HG03469 (cell line): Measurements from ENCODE around the gene THAP3.
"Not testable (repeated sequence)": the region's sequence is repeated elsewhere in the genome, so short reads cannot be mapped to it uniquely, and the experiment has no call there.

Source experiments
- ATAC-seq: cut with Tn5 transposase; IDR thresholded peaks from one replicate; pipeline ENCODE4 v1.9.1; 2021; ENCODE audit warnings: mild to moderate bottlenecking, moderate library complexity, moderate number of reproducible peaks; ENCODE audit not compliant: unreplicated experiment

THAP3 gene

DNA sequence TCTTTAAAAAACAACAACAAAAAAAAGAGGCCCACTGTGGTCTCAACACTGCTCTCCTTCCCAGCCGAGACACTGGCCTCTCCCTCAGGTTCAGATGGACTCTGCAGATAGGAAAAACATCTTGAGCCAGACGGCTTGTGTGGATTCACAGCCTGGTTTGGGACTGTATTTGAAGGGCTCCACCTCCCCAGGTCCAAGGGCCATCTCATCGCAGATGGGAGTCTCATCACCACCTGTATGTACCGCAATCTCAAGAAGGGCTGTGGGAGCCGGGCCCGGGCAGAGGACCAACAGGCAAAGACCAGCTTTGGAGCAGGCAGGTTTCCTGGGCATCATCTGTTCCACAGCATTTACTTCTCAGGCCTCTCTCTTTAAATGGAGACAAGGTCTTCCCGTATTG lies 34.6 kb upstream of the THAP3 start:
- no peak for ATAC-seq

DNA sequence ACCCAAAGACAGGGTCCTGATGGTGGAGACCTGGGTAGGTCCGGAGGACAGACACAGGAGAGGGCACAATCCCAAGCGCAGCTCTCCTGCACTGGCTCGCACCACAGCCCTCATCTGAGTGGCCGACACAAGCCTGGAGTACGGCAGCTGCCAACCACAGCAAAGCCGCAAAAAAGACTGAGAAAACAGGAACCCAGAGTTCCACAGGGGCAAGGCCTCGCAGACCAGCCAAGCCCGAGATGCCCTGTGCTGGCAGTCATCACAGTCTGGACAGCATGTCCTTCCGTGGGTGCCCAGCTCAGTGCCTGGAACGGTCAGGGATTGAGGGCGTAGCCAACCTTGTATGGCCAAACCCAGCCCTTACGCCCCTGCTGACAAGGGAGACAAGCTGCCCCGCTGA lies 33.4 kb upstream of the THAP3 start:
- no peak for ATAC-seq

DNA sequence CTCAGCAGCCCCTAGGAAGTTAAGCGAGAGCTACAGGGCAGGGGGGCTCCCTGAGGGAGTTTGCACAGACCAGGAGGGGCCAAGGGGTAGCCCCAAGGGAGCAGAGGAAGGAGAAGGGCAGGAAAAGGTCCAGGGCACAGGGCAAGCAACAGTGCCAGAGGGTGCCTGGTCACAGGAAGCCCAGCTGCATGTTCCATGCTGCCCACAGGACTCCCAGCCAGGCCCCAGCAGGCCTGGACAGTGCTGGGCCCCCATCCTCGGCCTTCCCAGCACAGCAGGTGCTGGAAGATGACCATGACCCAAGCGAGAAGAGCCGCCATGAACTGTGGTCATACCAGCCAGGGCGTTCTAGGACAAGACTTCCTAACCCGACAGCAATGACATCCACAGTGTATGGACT lies 33.0 kb upstream of the THAP3 start:
- no peak for ATAC-seq

DNA sequence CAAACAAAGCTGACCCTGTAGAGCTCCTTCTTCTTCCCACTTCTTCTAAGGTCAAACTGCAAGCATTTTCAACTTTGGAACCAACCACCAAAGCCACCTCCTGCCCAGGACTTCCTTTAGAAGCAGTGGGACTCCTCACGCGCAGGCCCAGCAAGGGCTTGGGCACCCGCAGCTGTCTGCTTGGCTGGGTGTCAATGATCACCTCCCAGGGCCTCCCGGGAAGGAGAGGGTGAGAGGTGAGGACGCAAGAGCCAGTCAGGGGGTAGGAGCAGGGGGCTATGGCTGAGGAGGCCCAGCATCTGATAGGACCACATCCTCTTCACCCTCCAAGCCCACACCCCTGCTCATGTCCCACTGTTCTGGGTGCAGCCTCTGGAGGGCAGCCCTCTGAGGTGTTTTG lies 32.2 kb upstream of the THAP3 start:
- no peak for ATAC-seq

DNA sequence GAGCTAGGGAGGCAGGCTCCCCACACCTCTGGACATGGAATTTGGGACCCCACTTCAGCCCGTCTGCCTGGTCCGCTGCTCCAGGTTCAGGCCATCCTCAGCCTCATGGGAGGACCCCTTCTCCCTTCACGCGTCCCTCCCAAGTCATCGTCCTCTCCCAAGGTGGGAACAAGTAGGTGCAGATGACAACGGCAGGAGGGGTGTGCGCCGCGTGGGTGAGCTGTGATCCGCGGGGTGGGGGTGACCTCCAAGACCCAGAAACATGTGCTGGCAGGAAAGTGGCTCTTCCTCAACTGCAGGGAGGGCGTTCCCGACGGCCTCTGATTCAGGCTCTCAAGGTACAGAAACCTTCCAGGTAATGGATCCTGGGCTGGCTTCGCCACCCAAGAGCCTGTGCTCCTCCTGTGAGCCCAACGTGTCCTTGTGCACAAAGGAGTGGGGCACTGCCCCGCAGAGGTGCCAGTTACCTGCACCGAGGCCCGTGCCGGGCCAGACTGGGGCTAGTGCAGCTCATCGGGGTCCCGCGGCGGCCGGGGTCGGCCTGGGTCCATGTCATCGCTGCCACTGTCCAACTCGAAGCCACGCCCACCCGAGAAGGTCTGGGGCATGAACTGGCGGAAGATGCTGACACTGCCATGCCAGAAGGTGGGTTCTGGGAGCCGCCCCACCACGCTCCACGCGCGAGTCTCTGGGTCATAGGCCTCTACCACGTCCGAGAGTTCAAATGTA lies 31.6 kb upstream of the THAP3 start:
- ATAC-seq = no peak

DNA sequence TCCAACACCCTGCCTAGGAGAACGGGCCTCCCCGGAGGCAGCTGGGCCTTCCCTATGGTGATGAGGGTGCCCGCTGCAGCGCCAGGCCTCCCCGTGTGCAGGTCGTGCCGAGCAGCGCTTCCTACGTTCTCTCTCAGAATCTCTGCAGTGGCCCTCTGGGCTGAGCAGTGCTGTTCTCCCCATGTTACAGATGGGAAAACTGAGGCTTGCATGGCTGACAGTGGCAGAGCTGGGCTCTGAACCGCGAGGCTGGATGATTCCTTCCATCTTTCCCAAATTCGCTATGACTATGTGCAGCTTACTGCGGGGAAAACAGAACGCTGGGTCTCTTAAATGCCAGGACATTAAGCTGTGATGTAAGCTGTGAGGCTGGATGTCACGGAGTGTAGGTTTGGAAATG lies 30.9 kb upstream of the THAP3 start:
- ATAC-seq = no peak

DNA sequence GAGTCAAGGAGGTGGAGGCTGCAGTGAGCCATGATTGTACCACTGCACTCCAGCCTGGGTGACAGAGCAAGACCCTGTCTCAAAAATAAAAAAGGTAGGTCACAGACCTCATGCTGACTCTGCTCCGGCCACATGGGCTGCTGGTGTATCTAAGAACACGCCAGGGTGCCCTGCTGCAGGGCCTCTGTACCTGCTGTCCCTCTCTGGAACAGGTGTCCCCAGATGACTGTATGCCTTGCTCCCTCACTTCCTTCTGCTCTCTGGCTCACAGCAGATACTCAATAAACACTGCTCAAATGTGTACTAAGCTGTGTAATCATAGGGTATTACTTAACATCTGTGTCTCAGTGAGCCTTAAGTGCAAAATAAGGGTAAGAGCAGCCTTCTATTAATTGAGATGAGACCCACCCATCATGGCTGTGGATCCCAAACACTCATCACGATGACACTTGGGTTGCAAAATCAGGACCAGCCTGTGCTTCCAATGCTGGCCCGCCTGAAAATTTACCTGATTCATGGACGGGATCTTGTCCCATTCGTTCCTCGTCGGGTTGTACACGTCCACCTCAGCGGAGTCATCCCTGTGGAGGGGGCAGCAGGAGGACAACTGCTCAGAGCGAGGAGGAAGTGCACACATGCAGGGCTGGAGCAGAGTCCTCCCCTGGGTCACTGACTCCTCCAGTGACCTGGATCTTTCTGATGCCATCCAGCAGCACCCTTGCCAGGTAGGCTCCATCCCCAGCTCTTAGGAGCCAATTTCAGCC lies 29.5 kb upstream of the THAP3 start:
- ATAC-seq = no peak

DNA sequence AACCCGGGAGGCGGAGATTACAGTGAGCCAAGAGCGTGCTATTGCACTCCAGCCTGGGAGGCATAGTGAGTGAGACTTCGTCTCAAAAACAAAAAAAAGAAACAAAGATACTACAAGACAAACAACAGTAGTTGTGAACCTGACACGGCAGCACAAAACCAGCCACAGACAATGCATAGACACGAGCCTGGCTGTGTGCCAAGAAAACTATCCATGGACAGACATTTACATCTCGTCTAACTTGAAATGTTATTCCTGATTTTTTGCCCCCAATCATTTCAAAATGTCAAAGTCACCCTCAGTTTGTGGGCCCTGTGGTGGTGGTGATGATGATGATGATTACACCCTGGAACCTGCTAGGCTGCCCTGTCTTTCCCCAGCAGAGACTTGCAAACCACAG lies 28.3 kb upstream of the THAP3 start:
- ATAC-seq = no peak

DNA sequence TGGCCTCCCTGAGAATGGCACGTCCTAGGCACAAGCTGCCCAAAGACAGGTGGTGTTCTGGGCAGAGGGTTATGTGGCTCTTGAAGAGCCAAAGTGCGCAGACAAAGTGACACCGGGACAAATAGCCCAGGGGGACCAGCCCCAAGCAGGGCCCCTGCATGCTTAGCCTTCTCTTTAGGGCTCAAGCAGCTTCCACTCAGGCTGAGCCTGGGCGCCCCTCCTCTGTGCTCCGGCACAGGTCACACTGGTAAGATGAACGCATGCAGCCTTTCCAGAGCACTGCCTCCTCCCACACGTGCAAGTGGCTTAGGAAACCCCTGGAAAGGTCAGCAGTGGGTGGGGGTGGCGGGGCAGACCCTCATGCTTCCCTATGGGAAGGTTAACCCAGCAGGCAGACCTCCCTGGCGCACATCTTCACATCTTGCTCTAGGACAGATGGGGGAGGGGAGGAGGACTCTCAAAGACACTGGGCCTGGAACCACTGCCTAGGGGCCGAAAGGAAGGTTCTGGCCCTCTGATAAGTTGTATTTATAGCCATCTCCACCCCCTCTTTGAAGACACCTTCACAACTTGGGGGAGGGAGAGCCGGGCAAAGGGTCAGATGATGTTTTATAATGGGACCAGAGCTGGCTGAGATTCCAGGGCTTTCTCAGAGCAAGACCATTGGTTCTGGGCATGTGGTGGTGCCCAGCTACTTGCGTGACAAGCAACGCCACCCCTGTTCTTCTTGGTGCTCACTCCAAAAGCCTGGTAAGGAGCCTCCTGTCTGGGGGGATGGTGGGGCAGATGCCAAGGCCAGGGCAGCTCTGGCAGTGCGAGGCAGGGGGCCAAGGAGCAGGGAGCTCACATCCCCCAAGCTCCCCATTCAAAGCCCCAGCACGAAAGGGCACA lies 27.5 kb upstream of the THAP3 start:
- no peak for ATAC-seq

DNA sequence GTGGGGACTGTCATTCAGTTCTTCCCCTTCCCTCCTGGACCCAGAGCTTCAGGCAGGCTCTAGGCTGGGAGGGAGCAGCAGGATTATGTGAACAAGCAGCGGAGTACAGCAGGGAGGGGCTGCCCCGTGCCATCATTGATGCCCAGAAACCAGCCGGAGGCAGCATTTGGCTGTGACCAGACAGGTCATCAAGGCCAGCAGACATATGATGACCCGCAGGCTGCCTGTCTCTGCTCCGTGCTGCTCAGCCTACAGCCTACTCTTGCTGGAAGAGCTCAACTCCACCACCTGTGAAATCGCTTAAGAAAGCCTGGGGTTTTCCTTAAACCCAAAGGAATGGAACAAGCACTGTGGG lies 26.9 kb upstream of the THAP3 start:
- no peak for ATAC-seq

DNA sequence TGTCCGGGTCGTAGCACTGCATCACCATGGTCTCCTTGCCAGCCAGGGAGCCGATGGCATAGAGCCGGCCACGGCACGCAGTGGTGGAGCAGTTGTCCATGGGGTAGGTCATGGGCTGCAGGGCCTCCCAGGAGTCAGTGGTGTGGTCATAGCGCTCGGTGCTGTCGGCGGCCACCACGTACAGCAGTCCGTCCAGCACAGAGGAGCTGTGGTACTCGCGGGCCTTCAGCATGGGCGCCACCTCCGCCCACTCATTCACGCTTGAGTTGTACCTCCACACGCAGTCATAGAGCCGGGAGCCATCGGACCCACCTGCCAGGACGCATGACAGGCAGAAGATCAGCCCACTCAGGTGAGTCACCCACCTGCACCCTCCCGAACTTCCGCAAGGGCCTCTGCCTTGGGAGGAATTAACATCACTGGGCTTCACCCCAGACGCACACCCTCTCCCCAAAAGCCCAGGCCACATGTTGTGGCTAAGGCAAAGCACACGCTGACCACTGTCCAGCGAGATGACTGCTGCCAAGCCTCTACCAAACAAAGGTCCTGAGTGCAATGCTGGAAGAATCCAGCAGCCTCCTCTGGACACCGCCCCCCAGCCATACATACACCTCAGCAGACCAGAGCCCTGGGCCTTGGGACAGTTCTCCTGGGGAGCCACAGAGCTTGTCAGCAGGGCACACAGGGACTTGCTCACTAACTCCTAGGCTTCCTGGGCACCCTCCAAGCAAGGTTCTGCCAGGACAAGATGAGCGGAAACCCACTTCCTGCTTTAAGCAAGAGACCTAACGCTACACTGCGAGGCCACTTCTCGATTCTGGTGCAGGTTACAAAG lies 25.3 kb upstream of the THAP3 start:
- no peak for ATAC-seq

DNA sequence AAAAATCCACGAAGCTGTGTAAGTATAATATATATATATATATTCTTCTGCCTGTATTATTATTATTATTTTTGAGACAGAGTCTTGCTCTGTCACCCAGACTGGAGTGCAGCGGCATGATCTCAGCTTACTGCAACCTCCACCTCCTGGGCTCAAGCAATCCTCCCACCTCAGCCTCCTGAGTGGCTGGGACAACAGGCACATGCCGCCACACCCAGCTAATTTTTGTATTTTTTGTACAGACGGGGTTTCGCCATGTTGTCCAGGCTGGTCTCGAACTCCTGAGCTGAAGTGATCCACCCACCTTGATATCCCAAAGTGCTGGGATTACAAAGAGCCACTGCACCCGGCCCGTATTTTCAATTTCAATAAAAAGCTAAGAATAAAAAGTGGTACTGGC lies 24.7 kb upstream of the THAP3 start:
- ATAC-seq = not testable (repeated sequence)

DNA sequence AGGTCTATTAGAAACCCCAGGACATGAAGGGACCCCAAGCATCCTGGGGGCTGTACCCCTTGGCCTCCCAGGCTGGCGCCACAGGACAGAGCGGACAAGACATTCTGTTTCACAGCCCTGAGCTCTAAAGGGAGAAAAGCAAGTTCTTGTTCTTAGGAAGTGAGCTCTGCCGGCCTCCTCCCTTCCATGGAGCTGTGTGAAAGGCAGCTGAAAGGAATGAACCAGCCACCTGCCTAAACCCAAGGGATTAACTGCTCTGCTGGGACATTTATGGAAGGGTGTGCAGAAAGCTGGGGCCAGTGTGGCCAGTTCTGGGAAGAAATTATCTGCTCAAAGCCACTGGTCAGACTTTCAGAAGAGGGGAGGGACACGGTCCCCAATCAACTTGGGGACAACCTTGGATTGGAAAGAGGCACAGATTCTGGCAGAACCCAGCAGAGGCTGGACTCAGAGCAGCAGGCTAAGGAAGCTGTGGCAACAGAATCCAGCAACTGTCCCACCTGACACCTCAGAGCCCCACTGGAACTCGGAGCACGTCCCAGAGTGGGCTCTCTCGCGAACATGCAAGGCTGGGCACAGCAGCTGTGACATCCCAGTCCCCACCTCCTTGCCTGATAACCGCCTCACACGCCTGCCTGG lies 24.1 kb upstream of the THAP3 start:
- ATAC-seq = no peak

DNA sequence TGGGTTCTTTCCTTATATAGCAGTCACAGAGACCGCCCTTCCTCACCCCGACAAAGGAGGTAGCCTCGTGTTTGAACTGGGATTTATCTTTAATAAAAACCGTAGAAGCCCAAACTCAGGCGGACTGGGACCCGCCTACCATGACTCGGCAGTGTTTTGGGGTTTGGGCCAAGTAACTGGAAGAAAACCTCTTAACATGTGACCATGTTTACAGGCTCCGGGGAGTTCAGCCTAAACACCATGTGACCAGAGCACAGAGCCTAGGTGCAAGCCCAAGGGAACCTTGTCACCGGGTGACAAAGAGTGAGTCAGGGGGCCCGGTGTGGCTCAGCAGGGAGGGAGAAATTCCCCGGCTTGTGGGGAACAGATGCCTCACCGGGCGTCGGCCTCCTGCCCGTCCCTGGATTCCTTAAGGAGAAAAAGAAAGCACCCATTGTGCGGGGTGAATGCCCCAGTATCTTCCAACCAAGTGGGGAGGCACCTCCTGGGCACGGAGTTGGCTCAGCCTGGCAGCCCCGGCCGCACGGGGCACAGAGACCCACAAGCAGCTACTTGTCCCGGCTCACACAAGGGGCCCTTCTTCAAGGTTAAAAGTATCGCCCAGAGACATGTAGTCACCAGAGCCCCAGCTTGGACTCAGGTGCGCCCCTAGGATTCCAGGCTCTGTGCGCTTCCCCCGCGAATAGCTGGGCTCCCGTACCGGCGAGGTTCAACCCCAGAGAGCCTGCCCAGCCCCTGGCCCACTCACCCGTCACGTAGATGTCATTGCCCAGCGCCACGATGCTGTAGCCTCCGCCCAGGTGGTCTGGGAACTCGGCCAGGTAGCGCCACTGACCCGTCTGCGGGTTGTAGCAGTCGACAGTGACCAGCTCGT lies 23.4 kb upstream of the THAP3 start:
- ATAC-seq = no peak

DNA sequence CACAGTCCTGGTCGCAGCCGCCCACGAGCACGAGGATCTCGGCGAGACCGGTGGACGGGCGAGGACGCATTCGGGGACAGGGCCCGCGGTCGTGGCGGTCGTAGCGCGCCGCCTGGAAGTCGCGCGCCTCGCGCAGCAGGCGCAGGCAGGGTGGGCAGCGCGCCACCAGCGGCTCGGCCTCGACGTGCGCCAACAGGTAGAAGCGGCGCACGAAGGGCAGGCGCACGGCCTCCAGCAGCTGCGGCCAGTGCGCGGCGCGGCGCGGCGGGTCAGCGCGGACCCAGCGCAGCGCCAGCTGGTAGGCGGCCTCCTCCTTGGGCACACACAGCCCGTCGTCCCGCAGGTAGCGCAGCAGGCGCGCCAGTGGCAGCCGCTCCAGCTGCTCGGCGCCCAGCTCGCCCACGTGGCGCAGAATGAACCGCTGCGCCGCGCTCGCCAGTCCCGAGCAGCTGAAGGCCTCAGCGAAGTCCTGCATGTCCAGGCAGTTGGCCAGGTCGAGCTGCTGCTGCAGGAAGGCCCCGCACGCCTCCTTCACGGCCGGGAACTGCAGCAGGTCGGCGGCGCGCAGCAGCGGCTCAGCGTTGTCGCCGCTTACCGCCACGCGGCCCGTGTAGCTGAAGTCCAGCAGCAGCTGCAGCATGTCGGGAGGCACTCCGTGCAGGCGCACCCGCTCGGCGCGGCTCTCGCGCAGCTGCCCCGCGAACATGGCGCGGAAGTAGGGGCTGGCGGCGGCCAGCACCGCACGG lies 22.6 kb upstream of the THAP3 start:
- peak; percentile 5 for ATAC-seq

DNA sequence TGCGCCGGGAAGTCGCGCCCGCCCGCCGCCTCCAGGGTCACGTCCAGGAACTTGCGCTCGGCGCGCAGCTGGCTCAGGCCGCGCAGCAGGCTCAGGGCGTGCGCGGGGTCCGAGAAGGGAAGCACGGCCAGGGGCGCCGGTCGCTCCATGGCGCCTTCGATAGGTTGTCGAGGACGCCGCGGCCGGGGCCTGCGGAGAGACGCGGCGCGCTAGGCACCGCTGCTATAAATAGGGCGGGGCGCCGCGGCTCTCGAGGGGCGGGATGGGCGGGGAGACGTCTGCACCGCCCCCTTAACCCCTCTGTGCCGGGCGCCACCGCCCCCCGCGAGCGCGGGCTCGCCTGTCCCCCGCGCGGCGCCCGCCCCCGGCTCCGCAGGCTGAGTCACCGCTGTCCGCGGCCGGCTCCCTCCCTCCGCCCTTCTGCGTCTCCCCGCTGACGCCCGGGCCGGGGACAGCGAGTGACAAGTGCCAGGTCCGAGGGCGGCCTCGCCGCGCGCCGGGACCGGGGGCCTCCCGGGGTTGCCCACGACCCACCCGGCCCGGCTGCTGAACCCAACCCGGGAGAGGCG lies 21.9 kb upstream of the THAP3 start, which contains the start of gene KLHL21:
Gene KLHL21, minus strand, starts transcription at position 201 of the 569 bp plus-strand sequence. Its CDS starts 52 bp downstream, at position 149.
- ATAC-seq = peak; percentile 30

DNA sequence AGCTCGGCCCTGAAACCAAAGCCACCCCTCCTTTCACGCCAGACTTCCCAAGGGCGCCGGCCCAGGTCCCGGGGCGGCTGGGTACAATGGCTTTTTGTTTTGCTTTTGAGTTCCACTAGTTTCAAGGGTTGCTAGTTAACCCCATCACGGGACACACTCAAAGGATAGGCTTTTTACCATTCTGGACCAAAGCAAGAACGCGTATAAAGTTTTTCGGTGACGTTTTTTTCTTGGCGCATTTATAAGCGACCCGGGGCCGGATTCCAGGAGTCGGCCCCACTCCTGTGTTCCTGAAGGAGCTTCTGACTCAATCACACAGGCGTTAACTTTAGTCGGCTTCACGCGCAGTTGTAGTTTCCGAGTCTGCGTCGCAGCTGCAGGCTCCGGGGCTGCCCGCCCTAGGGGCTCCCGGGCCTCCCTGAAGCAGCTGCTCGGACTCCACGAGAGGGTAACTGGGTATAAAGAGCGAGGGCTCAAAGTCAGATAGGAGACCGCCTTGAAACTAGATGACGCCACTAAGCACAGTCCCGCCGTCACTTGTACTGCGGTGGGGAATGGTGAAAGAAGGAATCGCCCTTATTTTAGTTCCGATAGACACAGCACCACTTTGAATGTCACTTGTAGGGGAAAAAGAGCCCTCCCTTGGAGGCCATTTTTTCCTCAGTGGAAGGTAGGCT lies 21.3 kb upstream of the THAP3 start:
- ATAC-seq = peak; percentile 3
